ENCODE measurements around the gene PHRF1.
A peak's percentile ranks its signal among the peaks of the same experiment; 100 is the strongest.
"Not testable (repeated sequence)": the region's sequence is repeated elsewhere in the genome, so short reads cannot be mapped to it uniquely, and the experiment has no call there.

The PHRF1 gene

GRCh38 chr11:574031-574570 is 2.2 kb upstream of the PHRF1 start:
- not testable (repeated sequence) for DNase-seq

GRCh38 chr11:574632-575312 is 1.5 kb upstream of the PHRF1 start:
- no peak for DNase-seq

GRCh38 chr11:575313-575995 is 816 bp upstream of the PHRF1 start:
- DNase-seq = peak in 1 of 2 donors; percentile 9

GRCh38 chr11:576811-577610 is 741 bp downstream of the PHRF1 start:
- peak in 1 of 2 donors; percentile 6 for DNase-seq

GRCh38 chr11:577611-577894 is 1.3 kb downstream of the PHRF1 start:
- no peak for DNase-seq

- no peak for DNase-seq
These were observed 2.2 kb downstream of the PHRF1 start for GRCh38 chr11:578276-579035.

- DNase-seq = no peak
These were observed 3.7 kb downstream of the PHRF1 start for GRCh38 chr11:579830-580601.

- no peak for DNase-seq
These were observed 5.1 kb downstream of the PHRF1 start for GRCh38 chr11:581342-581741.

- DNase-seq = no peak
These were observed 5.5 kb downstream of the PHRF1 start for GRCh38 chr11:581752-582151.

GRCh38 chr11:584287-584686 is 8.0 kb downstream of the PHRF1 start:
- no peak for DNase-seq

- peak; percentile 2 to 26 for DNase-seq
These were observed 10.4 kb downstream of the PHRF1 start for GRCh38 chr11:586376-587316.

GRCh38 chr11:587546-587945 is 11.3 kb downstream of the PHRF1 start:
- DNase-seq = no peak

GRCh38 chr11:587978-588380 is 11.7 kb downstream of the PHRF1 start:
- DNase-seq = peak; percentile 92 to 94

GRCh38 chr11:589798-590197 is 13.5 kb downstream of the PHRF1 start:
- no peak for DNase-seq

GRCh38 chr11:590997-591396 is 14.7 kb downstream of the PHRF1 start:
- no peak for DNase-seq

GRCh38 chr11:592501-592900 is 16.2 kb downstream of the PHRF1 start:
- DNase-seq = no peak

GRCh38 chr11:592918-593317 is 16.6 kb downstream of the PHRF1 start:
- DNase-seq = no peak

- no peak for DNase-seq
These were observed 17.1 kb downstream of the PHRF1 start for GRCh38 chr11:593347-593746.

- no peak for DNase-seq
These were observed 19.1 kb downstream of the PHRF1 start for GRCh38 chr11:595400-595799.

GRCh38 chr11:596374-596773 is 20.1 kb downstream of the PHRF1 start:
- DNase-seq = no peak

All from inflammatory macrophage (primary cell).